Measurements from ENCODE around the gene KCNC4. TPM values are rescaled to one million over a fixed set of nuclear protein-coding genes. Genes with fewer than 3 reads are reported as not detected.
A peak's percentile ranks its signal among the peaks of the same experiment; 100 is the strongest.

KCNC4 gene
- total RNA-seq, 3 donors from 2014 or later = 4.9 to 12.8 (median 8.0) TPM

GRCh38 chr1:110173466-110174105, 36.5 kb upstream of the KCNC4 start:
- no peak for ATAC-seq
- Histone ChIP-seq H3K4me1 (ENCODE audit: low read depth) (no peaks in the 10 kb centered on the region), H3K36me3 (ENCODE audit: low read depth) (no peaks in the 10 kb centered on the region), H3K4me3 (no peak overlapping the region), H3K9me3 (no peaks in the 10 kb centered on the region)
- TF ChIP-seq CTCF (IDR thresholded peaks at IDR 0.05) = no peak
- intact Hi-C loops (cut with DNase I, micrococcal nuclease) = no loop called here
- DNase-seq = no peak

GRCh38 chr1:110174961-110175360, 35.2 kb upstream of the KCNC4 start:
- intact Hi-C loops (cut with DNase I, micrococcal nuclease) = no loop called here
- DNase-seq = no peak
- no peak for TF ChIP-seq CTCF (IDR thresholded peaks at IDR 0.05)
- Histone ChIP-seq H3K9me3 (no peaks in the 10 kb centered on the region), H3K36me3 (ENCODE audit: low read depth) (no peaks in the 10 kb centered on the region), H3K4me1 (ENCODE audit: low read depth) (no peaks in the 10 kb centered on the region), H3K4me3 (no peak overlapping the region)
- ATAC-seq = no peak

GRCh38 chr1:110176299-110176956, 33.7 kb upstream of the KCNC4 start:
- no peak for ATAC-seq
- intact Hi-C loops (cut with DNase I, micrococcal nuclease) = no loop called here
- H3K9me3 ChIP-seq = no peaks in the 10 kb centered on the region
- no peak for TF ChIP-seq CTCF (IDR thresholded peaks at IDR 0.05)
- H3K4me3 ChIP-seq = no peak overlapping the region
- H3K4me1 ChIP-seq (ENCODE audit: low read depth) = no peaks in the 10 kb centered on the region
- no peaks in the 10 kb centered on the region for H3K36me3 ChIP-seq (ENCODE audit: low read depth)
- peak in 2 of 3 donors; percentile 41 to 48 for DNase-seq

- H3K36me3 ChIP-seq (ENCODE audit: low read depth) = no peaks in the 10 kb centered on the region
- no peaks in the 10 kb centered on the region for H3K9me3 ChIP-seq
- H3K4me1 ChIP-seq (ENCODE audit: low read depth) = no peaks in the 10 kb centered on the region
- no peak for DNase-seq
- H3K4me3 ChIP-seq = no peak overlapping the region
- TF ChIP-seq CTCF (IDR thresholded peaks at IDR 0.05) = no peak
- ATAC-seq = no peak
- intact Hi-C loops (cut with DNase I, micrococcal nuclease) = no loop called here
Observed at GRCh38 chr1:110177775-110178174, 32.3 kb upstream of the KCNC4 start.

- intact Hi-C loops (cut with DNase I, micrococcal nuclease) = no loop called here
- no peak for TF ChIP-seq CTCF (IDR thresholded peaks at IDR 0.05)
Observed at GRCh38 chr1:110183642-110184167, 26.4 kb upstream of the KCNC4 start.

More at GRCh38 chr1:110183642-110184167, 26.4 kb upstream of the KCNC4 start:
- Histone ChIP-seq H3K4me1 (ENCODE audit: low read depth) (no peaks in the 10 kb centered on the region), H3K36me3 (ENCODE audit: low read depth) (no peaks in the 10 kb centered on the region), H3K4me3 (no peak overlapping the region), H3K9me3 (no peaks in the 10 kb centered on the region)
- DNase-seq (no peak), ATAC-seq (no peak)

Data from mucosa of descending colon (tissue), 3 donors.